WTC11 (cell line): ENCODE measurements around the gene RGS6. TPM values are rescaled to one million over a fixed set of nuclear protein-coding genes. Genes with fewer than 3 reads are reported as not detected.

ENCODE experiments used
- ATAC-seq: fragments of 200-7000 bp; cut with Tn5 transposase; 2 replicates; pipeline ENCODE4 v1.10.0; 2021; ENCODE audit warnings: mild to moderate bottlenecking, moderate library complexity
- CTCF ChIA-PET: fragments of 300-600 bp; sonication (Branson Sonifier 250); formaldehyde crosslinking; loops from one replicate; lab custom pipeline; 2021; ENCODE audit warnings: antibody characterized with exemption; lab: Charles Lee
- POLR2A ChIA-PET: fragments of 350-600 bp; sonication (Branson Sonifier 250); formaldehyde crosslinking; loops from one replicate; lab custom pipeline; 2021; ENCODE audit warnings: antibody characterized with exemption; lab: Charles Lee
- DNase-seq: peaks from one replicate; pipeline ENCODE4 v3.0.0; 2021; ENCODE audit warnings: low spot score
- H3K27ac Mint-ChIP-seq: 2 replicates; pipeline ENCODE4 v1.8.0; 2021; ENCODE audit warnings: mixed read lengths
- H3K27me3 Mint-ChIP-seq: 2 replicates; pipeline ENCODE4 v1.8.0; 2021; ENCODE audit warnings: low read depth, mild to moderate bottlenecking, moderate library complexity, mixed read lengths
- H3K36me3 Mint-ChIP-seq: 2 replicates; pipeline ENCODE4 v1.8.0; 2021; ENCODE audit warnings: mixed read lengths
- H3K4me1 Mint-ChIP-seq: 2 replicates; pipeline ENCODE4 v1.8.0; 2022; ENCODE audit warnings: mixed read lengths
- H3K4me3 Mint-ChIP-seq: 2 replicates; pipeline ENCODE4 v1.8.0; 2021; ENCODE audit warnings: mild to moderate bottlenecking, moderate library complexity, mixed read lengths
- H3K9me3 Mint-ChIP-seq: 2 replicates; pipeline ENCODE4 v1.8.0; 2021; ENCODE audit warnings: mixed read lengths
- ATF6 ChIP-seq: sonication (generic); formaldehyde crosslinking; IDR thresholded peaks from 2 replicates; pipeline ENCODE4 v1.8.1; 2023; ENCODE audit warnings: mild to moderate bottlenecking, missing genetic modification reagents
- CTCF ChIP-seq: fragments of 200-600 bp; IDR thresholded peaks from 2 replicates; pipeline ENCODE4 v1.8.0; 2022; ENCODE audit warnings: antibody characterized with exemption
- ELF4 ChIP-seq: sonication (generic); formaldehyde crosslinking; IDR thresholded peaks from 2 replicates; pipeline ENCODE4 v1.8.1; 2022; ENCODE audit warnings: low read depth, mild to moderate bottlenecking, moderate library complexity, missing genetic modification reagents
- ESRRA ChIP-seq: sonication (generic); formaldehyde crosslinking; IDR thresholded peaks from 2 replicates; pipeline ENCODE4 v1.8.1; 2022; ENCODE audit warnings: mild to moderate bottlenecking, missing genetic modification reagents, borderline replicate concordance
- GABPB1 ChIP-seq: sonication (generic); formaldehyde crosslinking; IDR thresholded peaks from 2 replicates; pipeline ENCODE4 v1.8.1; 2023; ENCODE audit warnings: mild to moderate bottlenecking, missing genetic modification reagents
- GTF2I ChIP-seq: fragments of 250-450 bp; sonication (Bioruptor Pico); conservative IDR thresholded peaks from 2 replicates; pipeline ENCODE4 v1.4.0; 2021; ENCODE audit warnings: mild to moderate bottlenecking
- IRF2 ChIP-seq: sonication (generic); formaldehyde crosslinking; IDR thresholded peaks from 2 replicates; pipeline ENCODE4 v1.8.0; 2022; ENCODE audit warnings: low read depth, missing genetic modification reagents, borderline replicate concordance
- NR1H2 ChIP-seq: sonication (generic); formaldehyde crosslinking; IDR thresholded peaks from 2 replicates; pipeline ENCODE4 v1.9.0; 2021; ENCODE audit warnings: mild to moderate bottlenecking, moderate library complexity, missing genetic modification reagents
- NR2C2 ChIP-seq: sonication (generic); formaldehyde crosslinking; IDR thresholded peaks from 2 replicates; pipeline ENCODE4 v1.8.0; 2022; ENCODE audit warnings: mild to moderate bottlenecking, missing genetic modification reagents
- PRRX2 ChIP-seq: fragments of 250-450 bp; sonication (Bioruptor Pico); IDR thresholded peaks from 2 replicates; pipeline ENCODE4 v1.8.0; 2021; ENCODE audit warnings: mild to moderate bottlenecking
- SP1 ChIP-seq: sonication (generic); formaldehyde crosslinking; conservative IDR thresholded peaks from 2 replicates; pipeline ENCODE4 v1.8.1; 2022; ENCODE audit warnings: missing genetic modification reagents
- TEAD4 ChIP-seq: sonication (generic); formaldehyde crosslinking; IDR thresholded peaks from 2 replicates; pipeline ENCODE4 v1.8.0; 2022; ENCODE audit warnings: mild to moderate bottlenecking, missing genetic modification reagents
- total RNA-seq: library from RNA; stranded (reverse); gene quantifications from 3 replicates; pipeline ENCODE4 v1.2.3, GENCODE V29; 2021
- TF ChIP-seq, protein P1 (sequence below): sonication (generic); formaldehyde crosslinking; IDR thresholded peaks from 2 replicates; pipeline ENCODE4 v1.8.1; 2023; ENCODE audit warnings: mild to moderate bottlenecking, missing genetic modification reagents, borderline replicate concordance

RGS6 gene
- total RNA-seq, 1 experiment from 2014 or later, result 1.0 TPM

GRCh38 chr14:72515779-72516770 lies 583.8 kb downstream of the RGS6 start (continued):
- no peak for TF ChIP-seq NR1H2 (CRISPR knock-in tag)
- TF ChIP-seq GABPB1 (CRISPR knock-in tag), result no peak
- TF ChIP-seq PRRX2 (CRISPR knock-in tag), result no peak

GRCh38 chr14:72516936-72517700 lies 584.9 kb downstream of the RGS6 start:
- ATAC-seq, result peak; percentile 74
- no peak overlapping the region for H3K27ac Mint-ChIP-seq
- POLR2A ChIA-PET, result interaction anchor here (0.7 kb wide), 1 partner anchor 28 kb away, joined by 3 read pairs; no protein-coding TSS in a partner anchor

GRCh38 chr14:72517736-72518135 lies 585.5 kb downstream of the RGS6 start:
- DNase-seq, result no peak
- Mint-ChIP-seq H3K4me1 (peaks cover 3% of the 10 kb centered on the region; the same call in 1 of the 2 replicates), H3K9me3 (peaks cover 25% of the 10 kb centered on the region), H3K27me3 (no peaks in the 10 kb centered on the region), H3K36me3 (peaks cover 6% of the 10 kb centered on the region; the same call in 1 of the 2 replicates), H3K27ac (no peak overlapping the region; the same call in 1 of the 2 replicates), H3K4me3 (no peak overlapping the region)
- ChIA-PET CTCF (interaction anchor here (0.6 to 2.1 kb wide), 19 partner anchors 7 to 431 kb away, joined by 3 to 22 read pairs (median 4); partner anchors contain the start of gene DPF3), POLR2A (interaction anchor here (0.7 kb wide), 1 partner anchor 27 kb away, joined by 3 read pairs; no protein-coding TSS in a partner anchor)
- TF ChIP-seq ESRRA (no peak), GTF2I (CRISPR knock-in tag) (no peak), SP1 (CRISPR knock-in tag) (no peak), ELF4 (no peak), NR2C2 (CRISPR knock-in tag) (no peak), TEAD4 (CRISPR knock-in tag) (no peak), IRF2 (CRISPR knock-in tag) (no peak), ATF6 (no peak)
- no peak for ATAC-seq

More at GRCh38 chr14:72516936-72517700, 584.9 kb downstream of the RGS6 start:
- H3K27me3 Mint-ChIP-seq, result no peaks in the 10 kb centered on the region
- no peak overlapping the region for H3K4me3 Mint-ChIP-seq
- CTCF ChIA-PET, result interaction anchor here (0.6 to 2.1 kb wide), 23 partner anchors 8 to 432 kb away, joined by 3 to 22 read pairs (median 3); partner anchors contain the start of gene DPF3
- peak; percentile 60; the same call in 1 of the 2 replicates for TF ChIP-seq CTCF
- TF ChIP-seq, protein P1, sequence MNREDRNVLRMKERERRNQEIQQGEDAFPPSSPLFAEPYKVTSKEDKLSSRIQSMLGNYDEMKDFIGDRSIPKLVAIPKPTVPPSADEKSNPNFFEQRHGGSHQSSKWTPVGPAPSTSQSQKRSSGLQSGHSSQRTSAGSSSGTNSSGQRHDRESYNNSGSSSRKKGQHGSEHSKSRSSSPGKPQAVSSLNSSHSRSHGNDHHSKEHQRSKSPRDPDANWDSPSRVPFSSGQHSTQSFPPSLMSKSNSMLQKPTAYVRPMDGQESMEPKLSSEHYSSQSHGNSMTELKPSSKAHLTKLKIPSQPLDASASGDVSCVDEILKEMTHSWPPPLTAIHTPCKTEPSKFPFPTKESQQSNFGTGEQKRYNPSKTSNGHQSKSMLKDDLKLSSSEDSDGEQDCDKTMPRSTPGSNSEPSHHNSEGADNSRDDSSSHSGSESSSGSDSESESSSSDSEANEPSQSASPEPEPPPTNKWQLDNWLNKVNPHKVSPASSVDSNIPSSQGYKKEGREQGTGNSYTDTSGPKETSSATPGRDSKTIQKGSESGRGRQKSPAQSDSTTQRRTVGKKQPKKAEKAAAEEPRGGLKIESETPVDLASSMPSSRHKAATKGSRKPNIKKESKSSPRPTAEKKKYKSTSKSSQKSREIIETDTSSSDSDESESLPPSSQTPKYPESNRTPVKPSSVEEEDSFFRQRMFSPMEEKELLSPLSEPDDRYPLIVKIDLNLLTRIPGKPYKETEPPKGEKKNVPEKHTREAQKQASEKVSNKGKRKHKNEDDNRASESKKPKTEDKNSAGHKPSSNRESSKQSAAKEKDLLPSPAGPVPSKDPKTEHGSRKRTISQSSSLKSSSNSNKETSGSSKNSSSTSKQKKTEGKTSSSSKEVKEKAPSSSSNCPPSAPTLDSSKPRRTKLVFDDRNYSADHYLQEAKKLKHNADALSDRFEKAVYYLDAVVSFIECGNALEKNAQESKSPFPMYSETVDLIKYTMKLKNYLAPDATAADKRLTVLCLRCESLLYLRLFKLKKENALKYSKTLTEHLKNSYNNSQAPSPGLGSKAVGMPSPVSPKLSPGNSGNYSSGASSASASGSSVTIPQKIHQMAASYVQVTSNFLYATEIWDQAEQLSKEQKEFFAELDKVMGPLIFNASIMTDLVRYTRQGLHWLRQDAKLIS (CRISPR knock-in tag), result no peak
- peaks cover 25% of the 10 kb centered on the region for H3K9me3 Mint-ChIP-seq
- H3K36me3 Mint-ChIP-seq, result peaks cover 6% of the 10 kb centered on the region; the same call in 1 of the 2 replicates
- peak; percentile 75 for DNase-seq
- peaks cover 3% of the 10 kb centered on the region; the same call in 1 of the 2 replicates for H3K4me1 Mint-ChIP-seq
